OCI-LY7 (cell line): ENCODE results near the gene ADIPOQ.

ENCODE experiments used
- EZH2phosphoT487 ChIP-seq: fragments of 200-600 bp; sonication (generic); IDR thresholded peaks from 2 replicates; pipeline ENCODE4 v1.6.1; 2018; ENCODE audit warnings: low read depth, borderline replicate concordance, mild to moderate bottlenecking, mixed run types, antibody characterized with exemption, low read length, moderate library complexity, mixed read lengths
- TF ChIP-seq, protein P1 (sequence below): fragments of 200-600 bp; sonication (generic); conservative IDR thresholded peaks from 2 replicates; pipeline ENCODE4 v1.5.1; 2014; ENCODE audit warnings: mild to moderate bottlenecking, antibody characterized with exemption, low read length, moderate library complexity, mixed read lengths

DNA sequence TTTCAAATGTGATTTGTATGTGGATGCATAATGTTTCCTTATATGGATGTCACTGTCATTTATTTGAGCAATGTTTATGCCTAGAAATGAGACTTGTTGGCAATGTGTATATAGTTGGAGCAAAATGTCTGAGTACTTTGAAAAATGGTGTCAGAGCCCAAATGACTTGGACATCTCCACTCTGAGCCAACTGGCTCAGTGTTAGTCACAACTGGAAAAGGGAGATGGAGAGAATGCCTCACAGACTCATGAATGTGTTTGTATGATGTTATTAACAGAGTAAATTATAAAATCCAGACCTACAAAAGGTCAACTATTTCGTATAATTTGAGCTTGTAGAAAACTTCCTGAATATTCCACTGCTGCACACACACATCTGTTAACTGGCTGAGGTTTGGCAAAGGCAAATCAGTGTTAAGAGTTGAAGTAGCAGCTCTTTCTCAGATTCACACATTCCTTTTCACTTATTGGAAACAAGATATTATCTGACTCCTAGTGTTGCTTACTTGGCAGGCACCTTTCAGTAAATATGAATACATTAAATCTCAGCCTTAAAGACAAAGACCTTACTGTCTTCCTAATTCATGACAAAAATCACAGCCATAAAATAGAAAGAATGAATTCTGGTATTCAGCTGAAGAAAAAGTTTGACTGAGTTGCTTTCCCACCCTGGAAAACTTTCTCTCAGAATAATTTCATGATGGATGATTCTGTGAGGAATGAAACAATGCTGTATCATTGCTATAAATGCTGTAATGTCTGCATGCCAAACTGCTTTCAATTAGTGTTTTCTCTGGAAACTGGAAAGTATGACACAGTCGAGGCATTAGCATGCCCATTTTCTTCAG is 27.0 kb downstream of the ADIPOQ start:
- TF ChIP-seq, protein P1, sequence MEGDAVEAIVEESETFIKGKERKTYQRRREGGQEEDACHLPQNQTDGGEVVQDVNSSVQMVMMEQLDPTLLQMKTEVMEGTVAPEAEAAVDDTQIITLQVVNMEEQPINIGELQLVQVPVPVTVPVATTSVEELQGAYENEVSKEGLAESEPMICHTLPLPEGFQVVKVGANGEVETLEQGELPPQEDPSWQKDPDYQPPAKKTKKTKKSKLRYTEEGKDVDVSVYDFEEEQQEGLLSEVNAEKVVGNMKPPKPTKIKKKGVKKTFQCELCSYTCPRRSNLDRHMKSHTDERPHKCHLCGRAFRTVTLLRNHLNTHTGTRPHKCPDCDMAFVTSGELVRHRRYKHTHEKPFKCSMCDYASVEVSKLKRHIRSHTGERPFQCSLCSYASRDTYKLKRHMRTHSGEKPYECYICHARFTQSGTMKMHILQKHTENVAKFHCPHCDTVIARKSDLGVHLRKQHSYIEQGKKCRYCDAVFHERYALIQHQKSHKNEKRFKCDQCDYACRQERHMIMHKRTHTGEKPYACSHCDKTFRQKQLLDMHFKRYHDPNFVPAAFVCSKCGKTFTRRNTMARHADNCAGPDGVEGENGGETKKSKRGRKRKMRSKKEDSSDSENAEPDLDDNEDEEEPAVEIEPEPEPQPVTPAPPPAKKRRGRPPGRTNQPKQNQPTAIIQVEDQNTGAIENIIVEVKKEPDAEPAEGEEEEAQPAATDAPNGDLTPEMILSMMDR: no peak
- no peak for TF ChIP-seq EZH2phosphoT487
